Measurements from ENCODE around the gene MAP1B. TPM values are rescaled to one million over a fixed set of nuclear protein-coding genes. Genes with fewer than 3 reads are reported as not detected.

MAP1B gene
- total RNA-seq, 1 donor from 2014 or later = 20.5 TPM

- Histone ChIP-seq H3K27me3 (no peaks in the 10 kb centered on the region), H3K4me3 (no peak overlapping the region), H3K9me3 (no peaks in the 10 kb centered on the region), H3K36me3 (peaks cover 15% of the 10 kb centered on the region), H3K27ac (no peak overlapping the region), H3K4me1 (peaks cover 5% of the 10 kb centered on the region)
- intact Hi-C loops (cut with DNase I) = no loop called here
- TF ChIP-seq, protein P1, sequence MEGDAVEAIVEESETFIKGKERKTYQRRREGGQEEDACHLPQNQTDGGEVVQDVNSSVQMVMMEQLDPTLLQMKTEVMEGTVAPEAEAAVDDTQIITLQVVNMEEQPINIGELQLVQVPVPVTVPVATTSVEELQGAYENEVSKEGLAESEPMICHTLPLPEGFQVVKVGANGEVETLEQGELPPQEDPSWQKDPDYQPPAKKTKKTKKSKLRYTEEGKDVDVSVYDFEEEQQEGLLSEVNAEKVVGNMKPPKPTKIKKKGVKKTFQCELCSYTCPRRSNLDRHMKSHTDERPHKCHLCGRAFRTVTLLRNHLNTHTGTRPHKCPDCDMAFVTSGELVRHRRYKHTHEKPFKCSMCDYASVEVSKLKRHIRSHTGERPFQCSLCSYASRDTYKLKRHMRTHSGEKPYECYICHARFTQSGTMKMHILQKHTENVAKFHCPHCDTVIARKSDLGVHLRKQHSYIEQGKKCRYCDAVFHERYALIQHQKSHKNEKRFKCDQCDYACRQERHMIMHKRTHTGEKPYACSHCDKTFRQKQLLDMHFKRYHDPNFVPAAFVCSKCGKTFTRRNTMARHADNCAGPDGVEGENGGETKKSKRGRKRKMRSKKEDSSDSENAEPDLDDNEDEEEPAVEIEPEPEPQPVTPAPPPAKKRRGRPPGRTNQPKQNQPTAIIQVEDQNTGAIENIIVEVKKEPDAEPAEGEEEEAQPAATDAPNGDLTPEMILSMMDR (IDR thresholded peaks at IDR 0.05) = no peak
- ATAC-seq (no peak), DNase-seq (no peak)
These were observed 131.6 kb downstream of the MAP1B start for GRCh38 chr5:72238712-72239445.

DNA sequence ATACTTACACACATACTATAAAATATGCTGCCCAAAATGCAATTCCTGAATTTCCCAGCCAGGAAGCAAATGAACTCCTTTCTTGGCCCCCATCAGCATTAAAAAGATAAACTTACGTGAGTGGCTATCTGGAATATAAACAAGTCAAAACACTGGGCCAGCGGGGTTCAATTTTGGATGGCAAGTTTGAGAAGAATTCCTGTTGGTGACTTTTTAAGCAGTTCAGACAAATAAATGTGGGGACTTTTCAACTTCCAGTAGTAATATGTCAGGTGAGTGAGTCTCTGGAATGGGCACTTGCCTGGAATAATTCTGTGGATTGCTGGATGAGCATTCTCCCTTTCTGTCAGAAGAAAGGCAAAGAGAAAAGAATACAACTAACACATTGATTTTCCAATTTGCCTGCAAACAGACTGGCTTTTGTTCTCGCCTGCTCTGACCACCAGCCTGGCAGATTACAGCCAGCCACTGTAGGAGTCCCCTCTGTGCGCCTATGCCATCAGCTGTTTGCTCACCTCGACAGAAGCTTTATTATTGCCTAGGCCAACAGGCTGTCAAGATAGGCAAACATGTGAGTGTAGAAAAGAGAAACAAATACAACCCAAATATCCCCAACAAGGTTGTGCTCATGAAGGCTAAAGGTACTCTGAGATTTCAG lies 134.2 kb downstream of the MAP1B start:
- TF ChIP-seq, protein P1 (IDR thresholded peaks at IDR 0.05) = no peak
- Histone ChIP-seq H3K27ac (no peak overlapping the region), H3K4me3 (no peak overlapping the region), H3K27me3 (no peaks in the 10 kb centered on the region), H3K4me1 (peaks cover 15% of the 10 kb centered on the region), H3K36me3 (peaks cover 15% of the 10 kb centered on the region), H3K9me3 (no peaks in the 10 kb centered on the region)
- DNase-seq = no peak
- intact Hi-C loops (cut with DNase I) = no loop called here
- no peak for ATAC-seq

- peaks cover 30% of the 10 kb centered on the region for H3K4me1 ChIP-seq
- H3K27ac ChIP-seq = no peak overlapping the region
- no peak overlapping the region for H3K4me3 ChIP-seq
- ATAC-seq = no peak
- DNase-seq = no peak
- no peaks in the 10 kb centered on the region for H3K27me3 ChIP-seq
- peaks cover under 1% of the 10 kb centered on the region for H3K36me3 ChIP-seq
- intact Hi-C loops (cut with DNase I) = no loop called here
- H3K9me3 ChIP-seq = no peaks in the 10 kb centered on the region
- TF ChIP-seq, protein P1 (IDR thresholded peaks at IDR 0.05) = no peak
These were observed 135.7 kb downstream of the MAP1B start for GRCh38 chr5:72242796-72243475.

GRCh38 chr5:72243706-72244105 lies 136.4 kb downstream of the MAP1B start:
- Histone ChIP-seq H3K27ac (no peak overlapping the region), H3K9me3 (no peaks in the 10 kb centered on the region), H3K4me3 (no peak overlapping the region), H3K4me1 (peaks cover 37% of the 10 kb centered on the region), H3K27me3 (no peaks in the 10 kb centered on the region), H3K36me3 (no peaks in the 10 kb centered on the region)
- TF ChIP-seq, protein P1 (IDR thresholded peaks at IDR 0.05) = no peak
- intact Hi-C loops (cut with DNase I) = no loop called here
- ATAC-seq (no peak), DNase-seq (no peak)

DNA sequence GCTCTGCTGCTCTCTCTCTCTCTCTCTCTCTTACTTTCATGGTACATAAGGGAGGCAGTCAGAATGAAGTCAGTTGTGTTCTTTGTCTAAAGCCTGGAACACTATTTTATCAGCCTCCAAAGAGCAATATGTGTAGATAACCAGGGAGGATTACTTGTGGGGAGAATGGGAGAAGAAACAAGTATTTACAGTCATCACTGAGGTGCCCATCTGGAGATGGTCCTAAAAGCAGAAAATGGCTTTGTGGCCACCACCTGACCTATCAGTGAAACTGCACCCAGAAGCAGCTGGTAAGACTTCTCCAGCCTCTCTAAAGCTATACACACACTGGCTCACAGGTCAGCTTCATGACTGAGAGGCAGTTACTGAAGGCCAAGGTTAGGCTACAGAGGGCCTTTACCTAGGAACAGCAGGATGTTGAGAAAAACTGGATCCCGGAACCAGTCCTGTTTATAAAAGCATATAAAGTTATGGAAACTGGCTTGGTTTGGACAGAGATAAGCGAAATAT lies 137.6 kb downstream of the MAP1B start:
- no peak overlapping the region for H3K27ac ChIP-seq
- no peak overlapping the region for H3K4me3 ChIP-seq
- H3K9me3 ChIP-seq = no peaks in the 10 kb centered on the region
- ATAC-seq (peak; percentile 48), DNase-seq (no peak)
- no peaks in the 10 kb centered on the region for H3K36me3 ChIP-seq
- intact Hi-C loops (cut with DNase I) = no loop called here
- TF ChIP-seq, protein P1 (IDR thresholded peaks at IDR 0.05) = peak; percentile 28
- peaks cover 40% of the 10 kb centered on the region for H3K4me1 ChIP-seq
- no peaks in the 10 kb centered on the region for H3K27me3 ChIP-seq

All from upper lobe of right lung (tissue), 1 donor.